ENCODE data around the gene BATF3.

GRCh38 chr1:212670882-212671281 lies 28.8 kb downstream of the BATF3 start:
- TF ChIP-seq UBTF (IDR thresholded peaks at IDR 0.05; ENCODE audit: borderline replicate concordance in 1 of 2, low read depth in 2 of 2, low read length in 2 of 2) (no peak), ELF1 (tag; IDR thresholded peaks at IDR 0.05) (no peak), SMAD2 (IDR thresholded peaks at IDR 0.05; ENCODE audit: low read depth, low read length) (no peak), ZBTB34 (CRISPR knock-in tag; IDR thresholded peaks at IDR 0.05) (no peak), BDP1 (IDR thresholded peaks at IDR 0.05; ENCODE audit: insufficient read depth, insufficient read length) (no peak), EP300 (IDR thresholded peaks at IDR 0.05; ENCODE audit: low read length) (no peak), THRA (IDR thresholded peaks at IDR 0.05) (no peak)
